GM19468 (cell line): Measurements from ENCODE around the gene CCR5.

Experiments used
- ATAC-seq: cut with Tn5 transposase; IDR thresholded peaks from one replicate; pipeline ENCODE4 v1.9.1; 2021; ENCODE audit warnings: mild to moderate bottlenecking, moderate library complexity, moderate number of reproducible peaks; ENCODE audit not compliant: unreplicated experiment; ENCODE audit errors: extremely low read depth

CCR5 gene

DNA sequence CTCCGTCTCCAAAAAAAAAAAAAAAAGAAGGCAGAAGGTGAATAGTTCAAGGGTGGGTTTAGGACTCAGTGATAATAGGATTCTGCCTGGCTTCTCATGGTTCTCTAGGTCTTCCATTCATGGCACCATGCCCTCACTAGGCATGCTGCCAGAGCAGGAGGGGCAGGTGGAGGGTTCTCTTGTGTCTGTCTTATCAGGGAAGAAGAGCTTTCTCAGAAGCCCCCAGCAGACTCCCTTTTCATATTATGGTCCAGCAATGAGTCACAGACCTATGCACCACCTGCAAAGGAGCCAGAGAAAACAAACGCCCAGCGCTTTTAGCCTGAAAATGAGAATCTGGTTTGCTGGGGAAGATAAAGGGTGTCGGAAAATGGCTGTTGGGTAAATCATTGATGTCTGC, 13.8 kb upstream of the CCR5 start:
- ATAC-seq: no peak

- ATAC-seq: no peak
Observed at GRCh38 chr3:46358466-46358865, 12.3 kb upstream of the CCR5 start.

- ATAC-seq: no peak
Observed at GRCh38 chr3:46359733-46360493, 10.8 kb upstream of the CCR5 start.

- ATAC-seq: no peak
Observed at GRCh38 chr3:46360907-46361306, 9.8 kb upstream of the CCR5 start.

DNA sequence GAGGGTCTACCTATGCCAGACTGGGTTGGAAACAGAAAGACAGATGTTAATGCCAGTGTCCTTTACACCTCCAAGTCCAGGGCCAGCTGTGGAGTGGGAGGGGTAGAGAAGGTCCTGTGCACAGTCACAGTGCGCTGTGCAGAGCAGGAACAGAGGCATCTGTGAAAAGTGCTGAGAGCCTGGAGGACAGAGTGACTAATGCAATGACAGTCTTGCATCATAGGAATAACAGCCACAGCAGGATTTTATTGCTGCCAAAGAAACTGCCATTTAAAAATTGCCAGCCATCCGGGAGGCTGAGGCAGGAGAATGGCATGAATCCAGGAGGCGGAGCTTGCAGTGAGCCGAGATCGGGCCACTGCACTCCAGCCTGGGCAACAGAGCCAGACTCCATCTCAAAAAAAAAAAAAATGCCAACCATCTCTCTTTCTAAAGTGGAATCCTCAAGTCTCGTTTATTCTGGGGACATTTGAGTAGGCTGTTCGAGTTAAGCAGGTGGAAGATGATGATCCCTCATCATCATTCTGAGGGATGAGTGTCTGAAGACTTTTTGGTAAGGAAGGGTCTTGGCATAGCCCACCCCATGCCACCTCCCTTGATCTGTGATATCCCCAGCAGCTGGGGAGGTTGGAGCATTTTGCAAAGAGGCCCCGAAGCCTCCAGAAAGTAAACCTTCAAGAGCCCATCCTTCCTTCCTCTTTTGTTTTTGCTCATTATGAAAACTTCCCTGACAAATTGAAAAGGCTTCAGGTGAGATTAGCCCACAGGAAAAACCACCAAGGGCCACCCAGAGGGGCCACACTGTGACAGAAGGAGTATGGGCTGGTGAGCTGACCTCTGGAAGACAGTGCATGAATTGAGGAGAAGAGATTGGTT, 9.1 kb upstream of the CCR5 start:
- no peak for ATAC-seq

- ATAC-seq: no peak
Observed at GRCh38 chr3:46365041-46365440, 5.7 kb upstream of the CCR5 start.

GRCh38 chr3:46365737-46366524, 4.8 kb upstream of the CCR5 start:
- ATAC-seq: no peak

DNA sequence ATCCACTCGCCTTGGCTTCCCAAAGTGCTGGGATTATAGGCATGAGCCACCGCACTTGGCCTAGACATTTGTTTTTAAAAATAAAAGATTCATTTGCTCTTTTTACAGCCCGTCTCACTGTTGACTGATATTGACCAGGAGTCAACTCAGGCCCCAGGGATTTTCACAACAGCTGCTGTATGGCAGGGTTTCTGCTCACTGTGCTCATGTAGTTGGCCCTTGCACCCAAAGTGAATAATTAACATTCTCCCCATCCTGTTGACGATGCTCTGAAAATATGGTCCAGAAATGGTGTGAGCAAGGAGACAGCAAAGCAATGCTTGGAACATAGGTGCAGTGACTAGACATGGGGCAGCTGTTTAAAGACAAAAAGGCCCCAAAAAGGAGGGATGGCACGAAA, 2.9 kb upstream of the CCR5 start:
- ATAC-seq: no peak

DNA sequence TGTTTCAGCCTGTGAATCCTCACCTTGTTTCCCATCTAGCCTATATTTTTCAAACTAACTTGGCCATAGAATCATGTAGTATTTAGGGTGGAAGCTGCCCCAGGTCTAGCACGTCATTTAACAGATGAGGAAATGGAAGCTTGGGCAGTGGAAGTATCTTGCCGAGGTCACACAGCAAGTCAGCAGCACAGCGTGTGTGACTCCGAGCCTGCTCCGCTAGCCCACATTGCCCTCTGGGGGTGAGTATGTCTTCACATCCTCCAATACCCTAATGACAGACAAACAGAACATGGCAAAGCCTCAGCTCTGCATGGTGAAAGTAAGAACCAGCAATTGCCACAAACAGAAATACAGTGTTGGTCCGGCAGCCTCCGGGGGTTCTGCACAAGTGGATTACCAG, 2.2 kb upstream of the CCR5 start:
- peak; percentile 28 for ATAC-seq

DNA sequence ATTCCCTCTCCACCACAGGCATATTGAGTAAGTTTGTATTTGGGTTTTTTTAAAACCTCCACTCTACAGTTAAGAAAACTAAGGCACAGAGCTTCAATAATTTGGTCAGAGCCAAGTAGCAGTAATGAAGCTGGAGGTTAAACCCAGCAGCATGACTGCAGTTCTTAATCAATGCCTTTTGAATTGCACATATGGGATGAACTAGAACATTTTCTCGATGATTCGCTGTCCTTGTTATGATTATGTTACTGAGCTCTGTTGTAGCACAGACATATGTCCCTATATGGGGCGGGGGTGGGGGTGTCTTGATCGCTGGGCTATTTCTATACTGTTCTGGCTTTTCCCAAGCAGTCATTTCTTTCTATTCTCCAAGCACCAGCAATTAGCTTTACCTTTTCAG, 1.6 kb upstream of the CCR5 start:
- ATAC-seq: no peak

- ATAC-seq: no peak
Observed at GRCh38 chr3:46369675-46370132, 1.0 kb upstream of the CCR5 start.

DNA sequence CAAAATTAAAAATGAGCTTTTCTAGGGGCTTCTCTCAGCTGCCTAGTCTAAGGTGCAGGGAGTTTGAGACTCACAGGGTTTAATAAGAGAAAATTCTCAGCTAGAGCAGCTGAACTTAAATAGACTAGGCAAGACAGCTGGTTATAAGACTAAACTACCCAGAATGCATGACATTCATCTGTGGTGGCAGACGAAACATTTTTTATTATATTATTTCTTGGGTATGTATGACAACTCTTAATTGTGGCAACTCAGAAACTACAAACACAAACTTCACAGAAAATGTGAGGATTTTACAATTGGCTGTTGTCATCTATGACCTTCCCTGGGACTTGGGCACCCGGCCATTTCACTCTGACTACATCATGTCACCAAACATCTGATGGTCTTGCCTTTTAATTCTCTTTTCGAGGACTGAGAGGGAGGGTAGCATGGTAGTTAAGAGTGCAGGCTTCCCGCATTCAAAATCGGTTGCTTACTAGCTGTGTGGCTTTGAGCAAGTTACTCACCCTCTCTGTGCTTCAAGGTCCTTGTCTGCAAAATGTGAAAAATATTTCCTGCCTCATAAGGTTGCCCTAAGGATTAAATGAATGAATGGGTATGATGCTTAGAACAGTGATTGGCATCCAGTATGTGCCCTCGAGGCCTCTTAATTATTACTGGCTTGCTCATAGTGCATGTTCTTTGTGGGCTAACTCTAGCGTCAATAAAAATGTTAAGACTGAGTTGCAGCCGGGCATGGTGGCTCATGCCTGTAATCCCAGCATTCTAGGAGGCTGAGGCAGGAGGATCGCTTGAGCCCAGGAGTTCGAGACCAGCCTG, 984 bp downstream of the CCR5 start:
- ATAC-seq: no peak

DNA sequence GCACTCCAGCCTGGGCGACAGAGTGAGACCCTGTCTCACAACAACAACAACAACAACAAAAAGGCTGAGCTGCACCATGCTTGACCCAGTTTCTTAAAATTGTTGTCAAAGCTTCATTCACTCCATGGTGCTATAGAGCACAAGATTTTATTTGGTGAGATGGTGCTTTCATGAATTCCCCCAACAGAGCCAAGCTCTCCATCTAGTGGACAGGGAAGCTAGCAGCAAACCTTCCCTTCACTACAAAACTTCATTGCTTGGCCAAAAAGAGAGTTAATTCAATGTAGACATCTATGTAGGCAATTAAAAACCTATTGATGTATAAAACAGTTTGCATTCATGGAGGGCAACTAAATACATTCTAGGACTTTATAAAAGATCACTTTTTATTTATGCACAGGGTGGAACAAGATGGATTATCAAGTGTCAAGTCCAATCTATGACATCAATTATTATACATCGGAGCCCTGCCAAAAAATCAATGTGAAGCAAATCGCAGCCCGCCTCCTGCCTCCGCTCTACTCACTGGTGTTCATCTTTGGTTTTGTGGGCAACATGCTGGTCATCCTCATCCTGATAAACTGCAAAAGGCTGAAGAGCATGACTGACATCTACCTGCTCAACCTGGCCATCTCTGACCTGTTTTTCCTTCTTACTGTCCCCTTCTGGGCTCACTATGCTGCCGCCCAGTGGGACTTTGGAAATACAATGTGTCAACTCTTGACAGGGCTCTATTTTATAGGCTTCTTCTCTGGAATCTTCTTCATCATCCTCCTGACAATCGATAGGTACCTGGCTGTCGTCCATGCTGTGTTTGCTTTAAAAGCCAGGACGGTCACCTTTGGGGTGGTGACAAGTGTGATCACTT, 2.0 kb downstream of the CCR5 start:
- no peak for ATAC-seq

DNA sequence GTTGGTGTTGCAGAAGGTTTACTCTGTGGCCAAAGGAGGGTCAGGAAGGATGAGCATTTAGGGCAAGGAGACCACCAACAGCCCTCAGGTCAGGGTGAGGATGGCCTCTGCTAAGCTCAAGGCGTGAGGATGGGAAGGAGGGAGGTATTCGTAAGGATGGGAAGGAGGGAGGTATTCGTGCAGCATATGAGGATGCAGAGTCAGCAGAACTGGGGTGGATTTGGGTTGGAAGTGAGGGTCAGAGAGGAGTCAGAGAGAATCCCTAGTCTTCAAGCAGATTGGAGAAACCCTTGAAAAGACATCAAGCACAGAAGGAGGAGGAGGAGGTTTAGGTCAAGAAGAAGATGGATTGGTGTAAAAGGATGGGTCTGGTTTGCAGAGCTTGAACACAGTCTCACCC, 4.0 kb downstream of the CCR5 start:
- no peak for ATAC-seq

DNA sequence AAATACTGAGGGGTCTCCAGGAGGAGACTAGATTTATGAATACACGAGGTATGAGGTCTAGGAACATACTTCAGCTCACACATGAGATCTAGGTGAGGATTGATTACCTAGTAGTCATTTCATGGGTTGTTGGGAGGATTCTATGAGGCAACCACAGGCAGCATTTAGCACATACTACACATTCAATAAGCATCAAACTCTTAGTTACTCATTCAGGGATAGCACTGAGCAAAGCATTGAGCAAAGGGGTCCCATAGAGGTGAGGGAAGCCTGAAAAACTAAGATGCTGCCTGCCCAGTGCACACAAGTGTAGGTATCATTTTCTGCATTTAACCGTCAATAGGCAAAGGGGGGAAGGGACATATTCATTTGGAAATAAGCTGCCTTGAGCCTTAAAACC, 4.5 kb downstream of the CCR5 start:
- no peak for ATAC-seq

GRCh38 chr3:46375814-46376213, 5.1 kb downstream of the CCR5 start:
- ATAC-seq: no peak

- ATAC-seq: no peak
Observed at GRCh38 chr3:46378426-46378942, 7.7 kb downstream of the CCR5 start.

- no peak for ATAC-seq
Observed at GRCh38 chr3:46380471-46381221, 9.9 kb downstream of the CCR5 start.
